GM18511 (cell line): Measurements from ENCODE around the gene HORMAD1.
"Not testable (repeated sequence)": the region's sequence is repeated elsewhere in the genome, so short reads cannot be mapped to it uniquely, and the experiment has no call there.

Experiments
- ATAC-seq: cut with Tn5 transposase; IDR thresholded peaks from one replicate; pipeline ENCODE4 v1.9.1; 2021; ENCODE audit warnings: mild to moderate bottlenecking, moderate library complexity; ENCODE audit not compliant: unreplicated experiment

HORMAD1 gene

DNA sequence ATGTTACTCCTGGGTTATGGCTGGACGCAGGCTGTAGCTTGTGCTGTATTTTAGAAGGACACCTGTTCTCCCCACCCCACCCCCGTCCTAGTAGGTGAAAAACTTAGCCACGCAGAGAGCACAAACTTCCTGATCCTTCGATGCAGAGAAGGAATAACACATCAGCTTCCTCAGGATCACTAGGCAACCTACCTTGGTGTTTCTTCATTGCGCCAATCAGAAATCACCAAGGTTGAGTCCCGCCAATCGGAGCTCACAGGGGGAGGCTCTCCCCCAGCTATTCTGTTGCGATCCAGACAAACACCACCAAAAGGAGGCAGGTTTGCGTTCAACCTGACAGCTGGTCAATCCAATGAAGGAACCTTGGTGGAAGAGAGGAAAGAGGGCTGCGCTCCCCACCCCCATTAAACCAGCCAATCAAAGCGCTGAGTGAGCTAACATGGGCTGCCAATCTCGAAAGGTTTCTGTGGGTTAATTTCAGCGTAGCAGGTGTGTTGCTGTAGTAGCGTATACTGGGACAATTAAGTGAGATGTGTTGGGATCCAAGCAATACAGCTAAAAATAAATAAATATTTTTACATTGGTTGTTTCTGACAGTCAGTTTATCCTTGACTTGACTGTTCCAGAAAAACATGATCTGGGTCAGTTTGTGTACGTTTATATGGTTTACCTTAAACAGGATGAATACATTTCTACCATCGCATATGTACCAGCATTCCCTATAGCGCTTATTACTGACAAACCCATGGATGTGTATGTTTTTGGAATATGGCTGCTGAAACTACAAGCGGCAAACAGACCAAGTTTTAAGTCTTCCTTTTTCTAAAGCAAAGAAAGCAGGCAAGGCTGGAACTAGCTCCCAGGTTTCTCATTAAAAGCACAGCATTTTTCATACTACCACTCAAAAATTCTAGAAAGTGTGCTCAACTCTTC, 23.4 kb downstream of the HORMAD1 start, which contains the start of gene GOLPH3L:
Gene GOLPH3L, minus strand, starts transcription at position 160 of the 933 bp plus-strand sequence. CDS start 2,316 bp downstream, outside the sequence.
- peak; percentile 98 for ATAC-seq

GRCh38 chr1:150696590-150696989, 24.1 kb downstream of the HORMAD1 start:
- ATAC-seq, result no peak

- no peak for ATAC-seq
Measured at GRCh38 chr1:150696162-150696561, 24.5 kb downstream of the HORMAD1 start.

- ATAC-seq, result no peak
Measured at GRCh38 chr1:150695561-150695960, 25.1 kb downstream of the HORMAD1 start.

- no peak for ATAC-seq
Measured at GRCh38 chr1:150692720-150693119, 28.0 kb downstream of the HORMAD1 start.

DNA sequence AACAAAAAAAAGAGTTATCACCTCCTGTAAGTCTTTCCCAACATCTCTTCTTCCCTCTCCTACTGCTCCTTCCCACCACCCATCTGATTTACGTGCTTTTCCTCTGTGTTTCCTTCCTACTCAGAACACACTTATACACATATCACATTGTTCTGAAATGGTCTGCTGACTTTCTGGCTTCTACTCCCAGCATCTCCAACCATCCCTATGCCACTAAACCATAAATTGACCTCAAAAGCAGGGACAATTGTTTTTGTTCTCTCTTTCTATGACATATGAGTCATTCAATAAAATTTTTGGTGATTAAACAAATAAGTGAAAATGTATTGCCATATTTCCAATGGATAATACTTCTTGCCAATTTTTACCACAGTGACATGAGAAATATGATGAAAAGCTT, 31.9 kb downstream of the HORMAD1 start:
- ATAC-seq, result no peak

DNA sequence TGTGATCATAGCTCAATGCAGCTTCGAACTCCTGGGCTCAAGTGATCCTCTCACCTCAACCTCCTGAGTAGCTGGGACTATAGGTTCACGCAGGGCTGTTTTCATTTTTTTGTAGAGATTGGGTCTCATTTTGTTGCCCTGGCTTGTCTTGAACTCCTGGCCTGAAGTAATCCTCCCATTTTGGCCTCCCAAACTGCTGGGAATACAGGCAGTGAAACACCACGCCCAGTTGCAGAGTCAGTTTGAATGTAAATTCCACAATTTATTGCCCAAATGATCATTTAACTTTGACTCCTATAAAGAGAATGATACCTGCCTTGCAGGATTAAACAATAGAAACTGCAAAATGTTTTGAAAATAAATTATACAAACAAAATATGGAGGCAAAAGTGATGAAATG, 34.4 kb downstream of the HORMAD1 start:
- no peak for ATAC-seq

DNA sequence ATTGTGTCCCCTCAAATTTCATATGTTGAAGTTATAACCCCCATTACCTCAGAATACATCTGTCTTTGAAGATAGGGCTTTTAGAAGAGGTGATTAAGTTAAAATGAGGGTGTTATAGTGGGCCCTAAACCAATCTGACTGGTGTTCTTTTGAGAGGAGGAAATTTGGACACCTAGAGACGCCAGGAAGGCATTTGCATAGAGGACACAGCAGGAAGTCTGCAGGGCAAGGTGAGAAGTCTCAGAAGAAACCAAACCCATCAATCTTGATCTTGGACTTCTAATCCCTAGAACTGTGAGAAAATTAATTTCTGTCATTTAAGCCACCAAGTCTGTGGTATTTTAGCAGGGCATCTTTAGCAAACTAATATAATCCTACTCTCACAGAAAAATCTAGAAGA, 36.8 kb downstream of the HORMAD1 start:
- no peak for ATAC-seq

DNA sequence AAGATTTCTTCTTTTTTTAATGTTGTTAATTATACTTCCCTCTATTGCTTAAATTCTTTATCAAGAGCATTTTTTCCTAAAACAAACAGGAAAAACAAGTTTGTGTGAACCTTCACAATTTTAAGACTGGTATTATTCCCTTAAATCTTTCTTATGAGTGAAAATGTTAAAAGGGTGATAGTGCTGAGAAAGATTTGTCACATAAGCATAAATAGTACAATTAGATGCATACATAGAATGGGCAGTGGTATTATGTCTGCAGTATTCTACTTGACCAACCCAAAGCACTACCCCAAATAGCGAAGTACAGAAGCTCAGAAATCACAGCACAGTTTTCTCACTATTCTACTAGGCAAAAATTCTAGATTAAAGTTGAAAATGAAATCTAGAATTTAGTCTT, 41.7 kb downstream of the HORMAD1 start:
- ATAC-seq, result no peak

- no peak for ATAC-seq
Measured at GRCh38 chr1:150674881-150675280, 45.8 kb downstream of the HORMAD1 start.

GRCh38 chr1:150663321-150663720, 57.4 kb downstream of the HORMAD1 start:
- ATAC-seq, result no peak

GRCh38 chr1:150662811-150663210, 57.9 kb downstream of the HORMAD1 start:
- no peak for ATAC-seq

- ATAC-seq, result no peak
Measured at GRCh38 chr1:150661156-150661555, 59.5 kb downstream of the HORMAD1 start.

- ATAC-seq, result no peak
Measured at GRCh38 chr1:150660584-150660983, 60.1 kb downstream of the HORMAD1 start.

DNA sequence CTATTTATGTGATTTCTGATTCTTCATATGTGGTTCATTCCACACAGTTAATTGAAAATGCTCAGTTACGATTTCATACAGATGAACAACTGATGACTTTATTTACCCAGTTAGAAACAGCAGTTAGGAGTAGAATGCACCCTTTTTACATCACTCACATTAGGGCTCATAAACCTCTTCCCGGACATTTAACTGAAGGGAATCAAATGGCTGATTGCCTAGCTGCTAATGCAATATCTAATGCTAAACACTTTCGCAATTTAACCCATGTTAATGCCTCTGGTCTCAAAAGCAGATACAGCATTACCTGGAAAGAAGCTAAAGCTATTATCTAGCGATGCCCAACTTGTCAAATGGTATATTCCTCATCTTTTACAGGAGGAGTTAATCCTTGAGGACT, 63.6 kb downstream of the HORMAD1 start:
- not testable (repeated sequence) for ATAC-seq

DNA sequence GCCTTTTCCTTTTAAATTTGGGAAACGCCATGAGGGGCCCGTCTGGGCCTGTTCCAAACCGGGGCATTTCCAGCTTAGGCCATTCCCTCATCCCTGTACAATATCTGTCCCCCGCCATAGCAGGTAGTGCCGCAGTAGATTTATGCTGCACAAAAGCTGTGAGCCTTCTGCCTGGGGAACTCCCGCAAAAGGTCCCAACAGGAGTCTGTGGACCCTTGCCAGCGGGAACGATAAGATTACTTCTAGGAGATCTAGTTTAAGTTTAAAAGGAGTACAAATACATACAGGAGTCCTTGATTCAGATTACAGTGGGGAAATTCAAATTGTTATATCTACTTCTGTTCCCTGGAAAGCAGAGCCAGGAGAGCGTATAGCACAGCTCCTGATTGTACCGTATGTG, 66.1 kb downstream of the HORMAD1 start:
- ATAC-seq, result not testable (repeated sequence)

- ATAC-seq, result no peak
Measured at GRCh38 chr1:150650193-150650592, 70.5 kb downstream of the HORMAD1 start.

DNA sequence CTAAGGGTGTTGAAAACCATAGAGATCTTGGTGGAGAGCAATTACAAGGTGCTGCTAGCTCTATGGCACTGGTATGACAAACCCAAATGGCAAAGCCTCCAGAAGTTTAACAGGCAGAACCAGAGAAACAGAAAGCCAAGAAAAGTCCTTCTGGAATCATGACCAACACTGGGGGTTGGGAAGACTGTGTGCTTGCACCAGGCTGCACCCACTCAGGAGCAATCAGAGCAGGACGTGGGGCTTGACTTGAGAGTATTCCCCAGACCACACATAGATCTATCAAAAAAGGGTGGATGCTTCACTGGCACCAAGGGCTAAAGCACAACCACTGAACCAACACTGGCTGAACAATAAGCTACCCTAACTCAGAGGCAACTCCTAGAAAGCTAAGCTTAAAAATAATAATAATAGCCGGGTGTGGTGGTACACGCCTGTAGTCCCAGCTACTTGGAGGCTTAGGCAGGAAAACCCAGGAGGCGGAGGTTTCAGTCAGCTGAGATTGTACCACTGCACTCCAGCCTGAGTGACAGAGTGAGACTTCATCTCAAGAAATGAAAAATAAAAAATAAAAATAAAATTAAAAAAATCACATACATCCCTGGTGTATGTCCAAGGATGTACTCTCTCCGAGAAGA, 71.1 kb downstream of the HORMAD1 start:
- no peak for ATAC-seq
